H1 (cell line): ENCODE results near the gene BBS2. TPM values are rescaled to one million over a fixed set of nuclear protein-coding genes. Genes with fewer than 3 reads are reported as not detected.
A peak's percentile ranks its signal among the peaks of the same experiment; 100 is the strongest.

ENCODE experiments used
- BCL11A ChIP-seq, 2 experiments: IDR thresholded peaks; one replicate each; pipeline ENCODE4 v1.6.1; 2011; ENCODE audit warnings: low read depth in 2 of 2, low read length in 2 of 2, mild to moderate bottlenecking in 2 of 2
- EGR1 ChIP-seq: IDR thresholded peaks from 2 replicates; pipeline ENCODE4 v1.6.1; 2011; ENCODE audit warnings: low read depth, low read length, borderline replicate concordance
- FOSL1 ChIP-seq: IDR thresholded peaks from 2 replicates; pipeline ENCODE4 v1.6.1; 2011; ENCODE audit warnings: mild to moderate bottlenecking, low read depth, low read length, moderate library complexity; ENCODE audit not compliant: insufficient read depth
- RNF2 ChIP-seq: fragments of 200-900, 300-1000 bp; sonication (generic); IDR thresholded peaks from 2 replicates; pipeline ENCODE4 v1.7.1; 2016; ENCODE audit warnings: borderline replicate concordance, low read depth, mild to moderate bottlenecking, antibody characterized with exemption, low read length; ENCODE audit not compliant: poor library complexity, severe bottlenecking; ENCODE audit errors: missing control alignments
- SIN3A ChIP-seq, 2 experiments: IDR thresholded peaks in 1 of 2; conservative IDR thresholded peaks in 1 of 2; 2 replicates each; pipeline ENCODE4 v1.6.1; 2011 to 2012; ENCODE audit warnings: low read length in 2 of 2, improper control_type of control experiment in 1 of 2, low read depth in 1 of 2, mild to moderate bottlenecking in 1 of 2
- SP2 ChIP-seq: IDR thresholded peaks from 2 replicates; pipeline ENCODE4 v1.6.1; 2012; ENCODE audit warnings: mild to moderate bottlenecking, low read length, inconsistent platforms
- SP4 ChIP-seq: IDR thresholded peaks from 2 replicates; pipeline ENCODE4 v1.6.1; 2012; ENCODE audit warnings: low read length, inconsistent platforms
- SRF ChIP-seq: IDR thresholded peaks from 2 replicates; pipeline ENCODE4 v1.6.1; 2011; ENCODE audit warnings: mild to moderate bottlenecking, low read depth, low read length, moderate library complexity
- TAF1 ChIP-seq: IDR thresholded peaks from 2 replicates; pipeline ENCODE4 v1.6.1; 2011; ENCODE audit warnings: mild to moderate bottlenecking, low read depth, low read length
- polyA plus RNA-seq, 7 experiments: library from polyadenylated mRNA; depleted of rRNA in 3 of 7; stranded (reverse) in 5 of 7; unstranded in 2 of 7; fragments of >200 nt in 5 of 7; fragments of 200-250 nt in 2 of 7; gene quantifications; 1 replicate in 5 of 7; 2 replicates in 1 of 7; 4 replicates in 1 of 7; pipeline versions ENCODE4 v1.2.1 to v1.2.3, GENCODE V29; 2011 to 2013; ENCODE audit warnings: missing spikeins in 2 of 7, mixed read lengths in 2 of 7
- total RNA-seq: library from RNA; stranded (reverse); fragmentation: NEBNext Ultra II Directional; extraction: Animal tissue kit (Norgen Biotek cat#: 25700); gene quantifications from 2 replicates; pipeline ENCODE4 v1.2.1, GENCODE V29; 2021
- TF ChIP-seq, protein P1 (sequence below): fragments of 300-600 bp; sonication (generic); IDR thresholded peaks from 2 replicates; pipeline ENCODE4 v1.7.1; 2012; ENCODE audit warnings: low read length, moderate library complexity, mild to moderate bottlenecking, inconsistent platforms; ENCODE audit not compliant: insufficient replicate concordance

BBS2 gene
- total and polyA plus RNA-seq, 2 of the 8 experiments (the other 6 are each of a cell fraction or from before 2014, with no cell fraction given): 12.3 to 15.1 TPM

DNA sequence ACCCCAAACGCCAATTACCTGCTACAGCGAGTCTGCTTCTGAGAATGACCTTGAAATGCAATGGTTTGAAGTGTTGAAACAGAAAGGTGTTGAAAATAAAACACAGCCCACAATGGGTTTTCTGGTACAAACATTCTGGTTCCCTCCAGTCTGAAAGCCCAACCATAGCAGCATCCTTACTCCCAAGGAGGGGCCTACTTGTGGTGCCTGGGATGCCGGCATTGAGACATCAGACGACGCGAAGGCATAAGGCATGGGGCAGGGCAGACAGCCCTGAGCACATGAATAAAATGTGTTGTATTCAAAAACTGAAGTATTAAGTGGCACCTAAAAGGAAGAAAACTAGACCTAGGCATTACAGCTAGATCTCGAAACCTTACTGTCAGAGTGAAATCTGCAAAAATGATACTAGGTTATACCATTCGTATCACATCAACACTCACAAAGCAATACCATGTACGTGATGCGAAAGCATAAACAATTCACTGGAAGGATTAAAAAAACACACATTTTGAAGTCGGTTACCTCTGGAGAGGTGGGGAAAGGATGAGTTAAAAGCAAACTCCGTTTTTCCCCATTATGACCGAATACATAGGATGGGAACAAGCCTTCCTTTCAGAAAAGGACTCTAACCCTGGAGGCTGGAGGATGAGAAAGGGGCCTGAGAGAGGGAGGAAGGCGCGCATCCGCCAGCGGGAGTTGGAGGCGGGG is 69.4 kb downstream of the BBS2 start (continued):
- TF ChIP-seq, protein P1, sequence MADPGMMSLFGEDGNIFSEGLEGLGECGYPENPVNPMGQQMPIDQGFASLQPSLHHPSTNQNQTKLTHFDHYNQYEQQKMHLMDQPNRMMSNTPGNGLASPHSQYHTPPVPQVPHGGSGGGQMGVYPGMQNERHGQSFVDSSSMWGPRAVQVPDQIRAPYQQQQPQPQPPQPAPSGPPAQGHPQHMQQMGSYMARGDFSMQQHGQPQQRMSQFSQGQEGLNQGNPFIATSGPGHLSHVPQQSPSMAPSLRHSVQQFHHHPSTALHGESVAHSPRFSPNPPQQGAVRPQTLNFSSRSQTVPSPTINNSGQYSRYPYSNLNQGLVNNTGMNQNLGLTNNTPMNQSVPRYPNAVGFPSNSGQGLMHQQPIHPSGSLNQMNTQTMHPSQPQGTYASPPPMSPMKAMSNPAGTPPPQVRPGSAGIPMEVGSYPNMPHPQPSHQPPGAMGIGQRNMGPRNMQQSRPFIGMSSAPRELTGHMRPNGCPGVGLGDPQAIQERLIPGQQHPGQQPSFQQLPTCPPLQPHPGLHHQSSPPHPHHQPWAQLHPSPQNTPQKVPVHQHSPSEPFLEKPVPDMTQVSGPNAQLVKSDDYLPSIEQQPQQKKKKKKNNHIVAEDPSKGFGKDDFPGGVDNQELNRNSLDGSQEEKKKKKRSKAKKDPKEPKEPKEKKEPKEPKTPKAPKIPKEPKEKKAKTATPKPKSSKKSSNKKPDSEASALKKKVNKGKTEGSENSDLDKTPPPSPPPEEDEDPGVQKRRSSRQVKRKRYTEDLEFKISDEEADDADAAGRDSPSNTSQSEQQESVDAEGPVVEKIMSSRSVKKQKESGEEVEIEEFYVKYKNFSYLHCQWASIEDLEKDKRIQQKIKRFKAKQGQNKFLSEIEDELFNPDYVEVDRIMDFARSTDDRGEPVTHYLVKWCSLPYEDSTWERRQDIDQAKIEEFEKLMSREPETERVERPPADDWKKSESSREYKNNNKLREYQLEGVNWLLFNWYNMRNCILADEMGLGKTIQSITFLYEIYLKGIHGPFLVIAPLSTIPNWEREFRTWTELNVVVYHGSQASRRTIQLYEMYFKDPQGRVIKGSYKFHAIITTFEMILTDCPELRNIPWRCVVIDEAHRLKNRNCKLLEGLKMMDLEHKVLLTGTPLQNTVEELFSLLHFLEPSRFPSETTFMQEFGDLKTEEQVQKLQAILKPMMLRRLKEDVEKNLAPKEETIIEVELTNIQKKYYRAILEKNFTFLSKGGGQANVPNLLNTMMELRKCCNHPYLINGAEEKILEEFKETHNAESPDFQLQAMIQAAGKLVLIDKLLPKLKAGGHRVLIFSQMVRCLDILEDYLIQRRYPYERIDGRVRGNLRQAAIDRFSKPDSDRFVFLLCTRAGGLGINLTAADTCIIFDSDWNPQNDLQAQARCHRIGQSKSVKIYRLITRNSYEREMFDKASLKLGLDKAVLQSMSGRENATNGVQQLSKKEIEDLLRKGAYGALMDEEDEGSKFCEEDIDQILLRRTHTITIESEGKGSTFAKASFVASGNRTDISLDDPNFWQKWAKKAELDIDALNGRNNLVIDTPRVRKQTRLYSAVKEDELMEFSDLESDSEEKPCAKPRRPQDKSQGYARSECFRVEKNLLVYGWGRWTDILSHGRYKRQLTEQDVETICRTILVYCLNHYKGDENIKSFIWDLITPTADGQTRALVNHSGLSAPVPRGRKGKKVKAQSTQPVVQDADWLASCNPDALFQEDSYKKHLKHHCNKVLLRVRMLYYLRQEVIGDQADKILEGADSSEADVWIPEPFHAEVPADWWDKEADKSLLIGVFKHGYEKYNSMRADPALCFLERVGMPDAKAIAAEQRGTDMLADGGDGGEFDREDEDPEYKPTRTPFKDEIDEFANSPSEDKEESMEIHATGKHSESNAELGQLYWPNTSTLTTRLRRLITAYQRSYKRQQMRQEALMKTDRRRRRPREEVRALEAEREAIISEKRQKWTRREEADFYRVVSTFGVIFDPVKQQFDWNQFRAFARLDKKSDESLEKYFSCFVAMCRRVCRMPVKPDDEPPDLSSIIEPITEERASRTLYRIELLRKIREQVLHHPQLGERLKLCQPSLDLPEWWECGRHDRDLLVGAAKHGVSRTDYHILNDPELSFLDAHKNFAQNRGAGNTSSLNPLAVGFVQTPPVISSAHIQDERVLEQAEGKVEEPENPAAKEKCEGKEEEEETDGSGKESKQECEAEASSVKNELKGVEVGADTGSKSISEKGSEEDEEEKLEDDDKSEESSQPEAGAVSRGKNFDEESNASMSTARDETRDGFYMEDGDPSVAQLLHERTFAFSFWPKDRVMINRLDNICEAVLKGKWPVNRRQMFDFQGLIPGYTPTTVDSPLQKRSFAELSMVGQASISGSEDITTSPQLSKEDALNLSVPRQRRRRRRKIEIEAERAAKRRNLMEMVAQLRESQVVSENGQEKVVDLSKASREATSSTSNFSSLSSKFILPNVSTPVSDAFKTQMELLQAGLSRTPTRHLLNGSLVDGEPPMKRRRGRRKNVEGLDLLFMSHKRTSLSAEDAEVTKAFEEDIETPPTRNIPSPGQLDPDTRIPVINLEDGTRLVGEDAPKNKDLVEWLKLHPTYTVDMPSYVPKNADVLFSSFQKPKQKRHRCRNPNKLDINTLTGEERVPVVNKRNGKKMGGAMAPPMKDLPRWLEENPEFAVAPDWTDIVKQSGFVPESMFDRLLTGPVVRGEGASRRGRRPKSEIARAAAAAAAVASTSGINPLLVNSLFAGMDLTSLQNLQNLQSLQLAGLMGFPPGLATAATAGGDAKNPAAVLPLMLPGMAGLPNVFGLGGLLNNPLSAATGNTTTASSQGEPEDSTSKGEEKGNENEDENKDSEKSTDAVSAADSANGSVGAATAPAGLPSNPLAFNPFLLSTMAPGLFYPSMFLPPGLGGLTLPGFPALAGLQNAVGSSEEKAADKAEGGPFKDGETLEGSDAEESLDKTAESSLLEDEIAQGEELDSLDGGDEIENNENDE: no peak
- TF ChIP-seq FOSL1 (no peak), SP4 (no peak), BCL11A (IDR thresholded peaks at IDR 0.05; ENCODE audit: low read depth in 2 of 2, low read length in 2 of 2) (no peak), TAF1 (no peak), SP2 (no peak), SRF (no peak), EGR1 (no peak), SIN3A (conservative IDR thresholded peaks at IDR 0.05 in 1 of 2, IDR thresholded peaks at IDR 0.05 in 1 of 2; ENCODE audit: low read depth in 1 of 2, low read length in 2 of 2) (0 out of 4 replicates have a peak, but pooled peaks of 1 of the 2 experiments have one; percentile 3), RNF2 (no peak)
